ENCODE data around the gene SAMD4A.
"Not testable (repeated sequence)": the region's sequence is repeated elsewhere in the genome, so short reads cannot be mapped to it uniquely, and the experiment has no call there.

Gene SAMD4A

GRCh38 chr14:54787261-54787660, 220.3 kb downstream of the SAMD4A start:
- no peak for DNase-seq

GRCh38 chr14:54788701-54789100, 221.8 kb downstream of the SAMD4A start:
- DNase-seq = no peak

GRCh38 chr14:54789166-54789565, 222.2 kb downstream of the SAMD4A start:
- no peak for DNase-seq

GRCh38 chr14:54789781-54790480, 223.0 kb downstream of the SAMD4A start:
- no peak for DNase-seq

- no peak for DNase-seq
These were observed 224.1 kb downstream of the SAMD4A start for GRCh38 chr14:54791001-54791400.

- no peak for DNase-seq
These were observed 225.4 kb downstream of the SAMD4A start for GRCh38 chr14:54792288-54792687.

- DNase-seq = no peak
These were observed 227.2 kb downstream of the SAMD4A start for GRCh38 chr14:54794159-54794558.

- DNase-seq = no peak
These were observed 227.9 kb downstream of the SAMD4A start for GRCh38 chr14:54794796-54795195.

- DNase-seq = no peak
These were observed 230.0 kb downstream of the SAMD4A start for GRCh38 chr14:54796961-54797360.

GRCh38 chr14:54797556-54797955, 230.6 kb downstream of the SAMD4A start:
- no peak for DNase-seq

- DNase-seq = no peak
These were observed 231.1 kb downstream of the SAMD4A start for GRCh38 chr14:54797986-54798385.

- DNase-seq = no peak
These were observed 231.7 kb downstream of the SAMD4A start for GRCh38 chr14:54798465-54799124.

GRCh38 chr14:54801482-54801881, 234.6 kb downstream of the SAMD4A start:
- DNase-seq = not testable (repeated sequence)

- DNase-seq = no peak
These were observed 236.5 kb downstream of the SAMD4A start for GRCh38 chr14:54803396-54803795.

- DNase-seq = no peak
These were observed 237.1 kb downstream of the SAMD4A start for GRCh38 chr14:54803926-54804537.

- DNase-seq = no peak
These were observed 237.7 kb downstream of the SAMD4A start for GRCh38 chr14:54804538-54805041.

- no peak for DNase-seq
These were observed 238.1 kb downstream of the SAMD4A start for GRCh38 chr14:54805070-54805444.

- DNase-seq = peak; percentile 70 to 71
These were observed 238.8 kb downstream of the SAMD4A start for GRCh38 chr14:54805445-54806322.

GRCh38 chr14:54806616-54807015, 239.7 kb downstream of the SAMD4A start:
- no peak for DNase-seq

GRCh38 chr14:54807428-54807827, 240.5 kb downstream of the SAMD4A start:
- no peak for DNase-seq

GRCh38 chr14:54807881-54808280, 241.0 kb downstream of the SAMD4A start:
- no peak for DNase-seq

- no peak for DNase-seq
These were observed 241.6 kb downstream of the SAMD4A start for GRCh38 chr14:54808326-54809161.
